CD4-positive, alpha-beta memory T cell (primary cell): ENCODE measurements around the gene SNRPF. TPM values are rescaled to one million over a fixed set of nuclear protein-coding genes. Genes with fewer than 3 reads are reported as not detected.
"Not testable (repeated sequence)": the region's sequence is repeated elsewhere in the genome, so short reads cannot be mapped to it uniquely, and the experiment has no call there.

Source experiments
- CTCF ChIA-PET: fragments of 350-600 bp; sonication (Branson Sonifier 250); formaldehyde crosslinking; loops from one replicate; lab custom pipeline; 2021; ENCODE audit warnings: inconsistent platforms; ENCODE audit not compliant: partially characterized antibody; lab: Charles Lee
- POLR2A ChIA-PET: fragments of 350-600 bp; sonication (Branson Sonifier 250); formaldehyde crosslinking; loops from one replicate; lab custom pipeline; 2021; ENCODE audit not compliant: partially characterized antibody; lab: Charles Lee
- DNase-seq, 5 donors: peaks; one replicate each; pipeline versions ENCODE4 v3.0.0 to v3.0.0-alpha.2; 2020 to 2022; ENCODE audit warnings: mixed read lengths in 1 of 5
- H3K27ac ChIP-seq: one replicate; pipeline ENCODE4 v1.7.0; 2013; ENCODE audit warnings: low read depth, low read length
- H3K27me3 ChIP-seq: 2 replicates; pipeline ENCODE4 v1.7.0; 2013; ENCODE audit warnings: mild to moderate bottlenecking, low read length, moderate library complexity; ENCODE audit not compliant: insufficient read depth
- H3K36me3 ChIP-seq: 2 replicates; pipeline ENCODE4 v1.7.0; 2013; ENCODE audit warnings: mild to moderate bottlenecking, low read length, moderate library complexity; ENCODE audit not compliant: insufficient read depth
- H3K4me1 ChIP-seq: 2 replicates; pipeline ENCODE4 v1.7.0; 2013; ENCODE audit warnings: mild to moderate bottlenecking, low read length, moderate library complexity; ENCODE audit not compliant: insufficient read depth
- H3K4me3 ChIP-seq, 2 donors: one replicate each; pipeline ENCODE4 v1.7.0; 2013; ENCODE audit warnings: low read length in 2 of 2, mild to moderate bottlenecking in 1 of 2
- H3K9me3 ChIP-seq, 2 donors: one replicate each; pipeline ENCODE4 v1.7.0; 2013; ENCODE audit warnings: low read length in 2 of 2, control low read depth in 1 of 2; ENCODE audit not compliant: control insufficient read depth in 1 of 2
- H3K27ac Mint-ChIP-seq, 7 donors: one replicate each; pipeline ENCODE4 v1.8.0; 2020 to 2021; ENCODE audit warnings: mixed read lengths in 7 of 7, mild to moderate bottlenecking in 6 of 7, inconsistent platforms in 3 of 7, moderate library complexity in 3 of 7
- H3K27me3 Mint-ChIP-seq, 2 donors: one replicate each; pipeline ENCODE4 v1.8.0; 2020 to 2021; ENCODE audit warnings: mixed read lengths in 2 of 2
- H3K36me3 Mint-ChIP-seq, 2 donors: one replicate each; pipeline ENCODE4 v1.8.0; 2020 to 2021; ENCODE audit warnings: mixed read lengths in 2 of 2, inconsistent platforms in 1 of 2, mild to moderate bottlenecking in 1 of 2
- H3K4me1 Mint-ChIP-seq, 4 donors: one replicate each; pipeline ENCODE4 v1.8.0; 2020 to 2021; ENCODE audit warnings: mixed read lengths in 4 of 4, mild to moderate bottlenecking in 1 of 4
- H3K4me3 Mint-ChIP-seq, 8 donors: one replicate each; pipeline ENCODE4 v1.8.0; 2020 to 2021; ENCODE audit warnings: mixed read lengths in 8 of 8, mild to moderate bottlenecking in 7 of 8, moderate library complexity in 6 of 8, inconsistent platforms in 3 of 8
- H3K9me3 Mint-ChIP-seq, 8 donors: one replicate each; pipeline ENCODE4 v1.8.0; 2020 to 2021; ENCODE audit warnings: mixed read lengths in 8 of 8, mild to moderate bottlenecking in 5 of 8, inconsistent platforms in 3 of 8, moderate library complexity in 1 of 8
- intact Hi-C: fragments of 100-400 bp; cut with micrococcal nuclease; formaldehyde crosslinking; loops from one replicate; pipeline ENCODE4 v1.15.1; 2023
- polyA plus RNA-seq, 2 donors: library from polyadenylated mRNA; unstranded; fragments of 300-500 nt; fragmentation: Illumina TruSeq; gene quantifications; one replicate each; pipeline ENCODE4 v1.2.3, GENCODE V29; 2021
- total RNA-seq, 2 experiments: library from RNA; stranded (reverse); gene quantifications; one replicate each; pipeline ENCODE4 v1.2.3, GENCODE V29; 2021

SNRPF gene
- total and polyA plus RNA-seq, 4 experiments from 2014 or later, result 16.7 to 60.5 (median 31.2) TPM

DNA sequence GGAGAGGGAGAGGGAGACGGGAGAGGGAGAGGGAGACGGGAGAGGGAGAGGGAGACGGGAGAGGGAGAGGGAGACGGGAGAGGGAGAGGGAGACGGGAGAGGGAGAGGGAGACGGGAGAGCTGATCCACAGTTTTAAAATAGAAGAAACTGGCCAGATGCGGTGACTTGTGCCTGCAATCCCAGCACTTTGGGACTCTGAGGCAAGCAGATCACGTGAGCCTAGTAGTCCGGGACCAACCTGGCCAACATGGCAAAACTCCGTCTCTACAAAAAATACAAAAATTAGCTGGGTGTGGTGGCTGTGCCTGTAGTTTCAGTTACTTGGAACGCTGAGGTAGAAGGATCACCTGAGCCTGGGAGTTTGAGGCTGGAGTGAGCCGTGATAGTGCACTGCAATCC is 16.3 kb upstream of the SNRPF start:
- H3K36me3 ChIP-seq, H3K4me3 Mint-ChIP-seq: not testable (repeated sequence)

DNA sequence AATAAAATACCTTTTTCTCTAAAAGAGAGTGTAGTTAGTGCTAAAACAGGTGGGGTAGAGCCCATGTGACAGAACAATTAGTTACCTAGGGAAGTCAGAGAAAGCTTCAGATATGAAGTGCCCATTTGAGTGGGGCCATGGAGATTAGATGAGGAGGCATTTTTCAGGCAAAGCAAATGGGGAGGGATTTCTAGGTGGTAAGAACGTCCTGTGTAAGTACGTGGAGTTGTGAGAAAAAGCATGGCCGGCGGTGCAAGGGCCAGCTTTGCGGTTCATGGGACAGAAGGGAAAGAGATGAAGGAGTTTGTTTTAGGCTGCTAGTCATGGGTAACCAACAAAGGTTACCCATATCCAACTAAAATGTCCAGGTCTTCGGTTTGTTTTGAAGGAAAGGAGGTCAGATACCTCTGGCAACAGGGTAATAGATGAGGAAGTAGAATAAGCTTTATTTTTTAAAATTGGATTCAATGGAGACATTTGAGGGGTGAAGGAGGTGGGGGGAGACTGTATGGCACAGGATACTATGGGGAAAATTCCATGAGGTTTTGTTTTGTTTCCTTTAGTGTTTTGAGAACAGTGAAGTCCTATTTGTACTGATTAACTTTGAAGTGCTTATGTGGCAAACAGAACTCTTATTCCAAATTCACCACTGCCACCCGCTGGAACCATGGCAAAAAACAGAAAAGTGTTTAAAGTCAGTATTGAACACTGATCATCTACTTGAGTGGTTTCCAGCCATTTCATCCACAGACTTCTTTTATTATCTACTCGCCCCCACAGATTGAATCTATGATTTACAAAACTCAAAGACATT is 10.0 kb upstream of the SNRPF start:
- DNase-seq, result no peak
- intact Hi-C loops, result no loop called here
- Mint-ChIP-seq H3K27ac (no peak overlapping the region), H3K4me1 (peaks cover 12 to 26% (median 18%) of the 10 kb centered on the region in 4 donors), H3K27me3 (peaks cover 0 to 15% of the 10 kb centered on the region in 2 donors), H3K4me3 (no peak overlapping the region), H3K9me3 (no peaks in the 10 kb centered on the region), H3K36me3 (no peaks in the 10 kb centered on the region)
- H3K4me1 ChIP-seq, result peaks cover 13% of the 10 kb centered on the region
- H3K4me3 ChIP-seq, result no peak overlapping the region
- no peaks in the 10 kb centered on the region for H3K9me3 ChIP-seq
- ChIA-PET CTCF (no interaction called here), POLR2A (interaction anchor here (0.7 kb wide), 1 partner anchor 94 kb away, joined by 3 read pairs; the partner anchor contains the start of gene CCDC38)
- H3K27ac ChIP-seq, result no peak overlapping the region
- H3K36me3 ChIP-seq, result no peaks in the 10 kb centered on the region
- no peaks in the 10 kb centered on the region for H3K27me3 ChIP-seq

More for the DNA sequence above, 16.3 kb upstream of the SNRPF start:
- H3K9me3 Mint-ChIP-seq, DNase-seq, H3K27me3 ChIP-seq, POLR2A ChIA-PET, H3K4me1 Mint-ChIP-seq, CTCF ChIA-PET, H3K9me3 ChIP-seq, intact Hi-C loops, H3K36me3 Mint-ChIP-seq, H3K27ac ChIP-seq, H3K4me1 ChIP-seq, H3K27ac Mint-ChIP-seq, H3K4me3 ChIP-seq: not testable (repeated sequence)
- peaks cover 11 to 17% of the 10 kb centered on the region in 2 donors for H3K27me3 Mint-ChIP-seq

DNA sequence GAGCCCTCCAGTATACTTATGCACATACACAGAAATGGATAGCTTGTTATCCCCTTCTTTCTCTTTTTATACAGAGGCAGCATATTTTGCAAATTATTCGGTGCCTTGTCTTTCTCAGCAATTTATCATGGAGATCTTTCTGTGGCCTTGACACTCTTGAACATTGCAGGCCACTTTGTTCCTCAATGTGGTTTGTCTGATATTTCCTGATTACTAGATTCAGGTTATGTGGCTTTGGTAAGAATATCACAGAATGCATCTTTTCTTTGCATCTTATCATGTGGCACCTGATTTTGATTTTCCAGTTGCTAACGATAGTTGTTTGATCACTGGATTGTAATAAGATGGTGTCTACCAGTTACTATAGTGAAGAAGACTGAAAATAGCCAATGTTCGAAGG is 7.1 kb upstream of the SNRPF start:
- Mint-ChIP-seq H3K4me1 (peaks cover 17 to 34% (median 25%) of the 10 kb centered on the region in 4 donors), H3K9me3 (no peaks in the 10 kb centered on the region), H3K27me3 (peaks cover 0 to 8% of the 10 kb centered on the region in 2 donors), H3K36me3 (no peaks in the 10 kb centered on the region), H3K27ac (peak overlapping the region in 3 of 7 donors; percentile 2 to 69 (median 20)), H3K4me3 (peak overlapping the region in 2 of 8 donors; percentile 23 to 37)
- POLR2A ChIA-PET, result no interaction called here
- intact Hi-C loops, result no loop called here
- peak in 4 of 5 donors; percentile 9 to 17 (median 15) for DNase-seq
- Histone ChIP-seq H3K4me3 (no peak overlapping the region), H3K36me3 (no peaks in the 10 kb centered on the region), H3K27me3 (no peaks in the 10 kb centered on the region), H3K4me1 (peaks cover 18% of the 10 kb centered on the region), H3K9me3 (no peaks in the 10 kb centered on the region), H3K27ac (no peak overlapping the region)
- CTCF ChIA-PET, result no interaction called here

DNA sequence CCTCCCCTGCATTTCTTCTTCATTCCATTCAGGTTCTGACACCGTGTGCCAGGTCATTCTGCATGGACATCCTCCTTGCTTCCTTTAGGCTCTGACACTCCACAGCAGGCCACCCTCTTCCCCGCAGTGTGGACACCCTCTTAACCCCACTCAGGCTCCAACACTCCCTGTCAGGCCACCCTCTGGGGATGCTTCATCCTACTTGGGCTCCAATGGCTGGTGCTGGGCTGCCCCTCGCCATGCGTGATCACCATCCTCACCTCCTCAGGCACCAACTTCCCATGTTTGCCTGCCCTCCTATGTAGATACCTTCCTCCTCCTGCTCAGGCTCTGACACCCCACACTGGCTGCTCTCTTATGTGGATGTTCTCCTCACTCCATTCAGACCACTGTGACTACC is 6.6 kb upstream of the SNRPF start:
- Histone ChIP-seq H3K4me1 (peaks cover 18% of the 10 kb centered on the region), H3K9me3 (no peaks in the 10 kb centered on the region), H3K36me3 (no peaks in the 10 kb centered on the region), H3K4me3 (no peak overlapping the region), H3K27ac (no peak overlapping the region), H3K27me3 (no peaks in the 10 kb centered on the region)
- H3K36me3 Mint-ChIP-seq, result no peaks in the 10 kb centered on the region
- peaks cover 17 to 34% (median 25%) of the 10 kb centered on the region in 4 donors for H3K4me1 Mint-ChIP-seq
- ChIA-PET POLR2A (no interaction called here), CTCF (no interaction called here)
- H3K27me3 Mint-ChIP-seq, result peaks cover 0 to 5% of the 10 kb centered on the region in 2 donors
- DNase-seq, result no peak
- peak overlapping the region in 5 of 7 donors; percentile 19 to 62 (median 29) for H3K27ac Mint-ChIP-seq
- H3K4me3 Mint-ChIP-seq, result peak overlapping the region in 2 of 8 donors; percentile 12 to 25
- no peaks in the 10 kb centered on the region for H3K9me3 Mint-ChIP-seq
- intact Hi-C loops, result no loop called here

DNA sequence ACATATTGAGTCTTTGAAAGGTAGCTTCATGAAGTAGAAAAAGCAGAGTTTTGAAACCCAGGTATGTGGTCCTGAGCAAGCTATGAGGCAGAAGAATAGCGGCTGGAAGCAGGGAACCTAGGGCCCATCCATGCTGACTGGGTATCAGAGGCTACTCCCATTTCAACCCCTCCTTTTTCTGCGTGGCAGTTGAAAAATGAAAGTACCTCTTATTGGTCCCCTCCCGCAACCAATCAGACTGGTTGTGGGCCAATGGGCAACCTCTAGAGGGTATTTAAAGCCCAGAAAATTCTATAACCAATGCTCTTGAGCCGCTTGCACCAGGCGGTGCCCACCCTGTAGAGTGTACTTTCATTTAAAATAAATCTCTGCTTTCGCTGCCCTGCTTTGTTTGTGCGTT is 1.6 kb upstream of the SNRPF start:
- peaks cover 12 to 22% (median 17%) of the 10 kb centered on the region in 4 donors for H3K4me1 Mint-ChIP-seq

DNA sequence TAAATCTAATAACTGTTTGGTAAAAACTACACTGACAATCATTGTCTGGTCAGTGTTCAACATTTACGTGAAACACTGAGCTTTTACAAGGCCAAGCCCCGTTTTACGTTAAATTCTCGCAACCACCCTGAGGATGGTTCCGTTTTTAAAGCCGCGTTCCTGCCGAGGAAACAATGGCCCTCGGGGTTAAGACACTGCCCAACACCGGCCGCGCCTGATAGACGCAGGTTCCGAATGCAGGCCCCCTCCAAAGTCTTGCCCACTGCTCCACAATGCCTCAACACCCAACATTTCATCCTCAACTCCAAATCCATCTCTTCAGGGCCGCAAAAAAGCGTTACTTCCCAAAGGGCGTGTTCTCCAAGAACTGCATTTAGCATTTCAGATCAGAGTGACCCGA is 953 bp upstream of the SNRPF start:
- Mint-ChIP-seq H3K4me3 (peak overlapping the region in 1 of 8 donors; percentile 0), H3K27me3 (no peaks in the 10 kb centered on the region), H3K36me3 (peaks cover 15 to 18% of the 10 kb centered on the region in 2 donors)

More for the DNA sequence above, 1.6 kb upstream of the SNRPF start:
- no peak for DNase-seq
- Histone ChIP-seq H3K27ac (no peak overlapping the region), H3K4me1 (peaks cover 37% of the 10 kb centered on the region), H3K36me3 (peaks cover 6% of the 10 kb centered on the region), H3K4me3 (no peak overlapping the region), H3K9me3 (no peaks in the 10 kb centered on the region), H3K27me3 (no peaks in the 10 kb centered on the region)
- no peaks in the 10 kb centered on the region for H3K9me3 Mint-ChIP-seq
- H3K27ac Mint-ChIP-seq, result no peak overlapping the region
- CTCF ChIA-PET, result no interaction called here
- peaks cover 11 to 13% of the 10 kb centered on the region in 2 donors for H3K36me3 Mint-ChIP-seq
- no peak overlapping the region for H3K4me3 Mint-ChIP-seq
- POLR2A ChIA-PET, result no interaction called here
- intact Hi-C loops, result no loop called here
- H3K27me3 Mint-ChIP-seq, result no peaks in the 10 kb centered on the region

DNA sequence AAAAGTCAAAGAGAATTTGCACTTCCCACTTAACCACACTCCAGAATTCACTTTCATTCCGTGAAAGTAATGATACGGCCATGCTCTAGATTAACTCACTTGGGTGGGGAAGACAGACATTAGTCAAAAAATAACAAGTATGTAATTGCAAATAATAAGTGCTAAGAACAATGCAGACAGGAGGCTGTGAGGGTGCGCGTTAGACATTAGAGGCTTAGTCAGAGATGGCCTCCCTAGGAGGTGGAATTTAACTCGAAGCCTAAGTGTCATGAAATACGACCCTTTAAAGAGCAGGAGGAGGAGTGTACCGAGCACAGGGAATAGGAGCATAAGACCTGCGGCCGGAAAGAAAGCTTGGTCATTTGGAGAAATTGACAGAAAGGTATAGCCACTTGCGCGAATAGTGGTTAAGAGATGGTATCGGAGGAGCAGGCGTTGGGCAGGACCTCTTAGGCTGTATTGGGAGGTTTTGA is 628 bp downstream of the SNRPF start:
- no peak for DNase-seq
- POLR2A ChIA-PET, result interaction anchor here (0.7 to 1.5 kb wide), 2 partner anchors 83 to 176 kb away, joined by 3 to 5 read pairs; partner anchors contain the start of gene CCDC38

More for the DNA sequence above, 953 bp upstream of the SNRPF start:
- peak overlapping the region in 1 of 7 donors; percentile 60 for H3K27ac Mint-ChIP-seq
- Histone ChIP-seq H3K4me1 (peaks cover 33% of the 10 kb centered on the region), H3K9me3 (no peaks in the 10 kb centered on the region), H3K27ac (no peak overlapping the region), H3K36me3 (peaks cover 12% of the 10 kb centered on the region), H3K27me3 (no peaks in the 10 kb centered on the region), H3K4me3 (no peak overlapping the region)
- ChIA-PET CTCF (no interaction called here), POLR2A (no interaction called here)
- intact Hi-C loops, result loop anchor here (1.0 to 2.0 kb wide), 4 partner anchors 86 to 1049 kb away; partner anchors contain the start of genes AMDHD1, FGD6, LTA4H and NEDD1
- H3K9me3 Mint-ChIP-seq, result no peaks in the 10 kb centered on the region
- H3K4me1 Mint-ChIP-seq, result peaks cover 9 to 20% (median 14%) of the 10 kb centered on the region in 4 donors
- no peak for DNase-seq

More for the DNA sequence above, 628 bp downstream of the SNRPF start:
- H3K36me3 ChIP-seq, result peaks cover 26% of the 10 kb centered on the region
- Mint-ChIP-seq H3K27ac (no peak overlapping the region), H3K4me3 (no peak overlapping the region), H3K4me1 (peaks cover 14 to 26% (median 15%) of the 10 kb centered on the region in 4 donors), H3K9me3 (no peaks in the 10 kb centered on the region), H3K36me3 (peaks cover 26 to 30% of the 10 kb centered on the region in 2 donors), H3K27me3 (no peaks in the 10 kb centered on the region)
- H3K27ac ChIP-seq, result peak overlapping the region; percentile 75
- H3K4me3 ChIP-seq, result peak overlapping the region; percentile 77 to 90
- no peaks in the 10 kb centered on the region for H3K9me3 ChIP-seq
- H3K27me3 ChIP-seq, result no peaks in the 10 kb centered on the region
- peaks cover 29% of the 10 kb centered on the region for H3K4me1 ChIP-seq
- CTCF ChIA-PET, result interaction anchor here (0.8 kb wide), 1 partner anchor 84 kb away, joined by 4 read pairs; the partner anchor contains the start of gene AMDHD1
- intact Hi-C loops, result loop anchor here (2.0 kb wide), 1 partner anchor 1047 kb away; the partner anchor contains the start of gene NEDD1
